OCI-LY7 (cell line): ENCODE measurements around the gene CXCL11. TPM values are rescaled to one million over a fixed set of nuclear protein-coding genes. Genes with fewer than 3 reads are reported as not detected.

Experiments used
- BruUV-seq: library from RNA; stranded (reverse); fragments of 400-500 nt; replicated peaks from 2 replicates; lab custom pipeline; 2021; lab: Mats Ljungman, UMichigan
- CTCF ChIA-PET: fragments of 300-600 bp; sonication (Branson Sonifier 250); formaldehyde crosslinking; loops from one replicate; lab custom pipeline; 2022; ENCODE audit warnings: antibody characterized with exemption; ENCODE audit not compliant: unreplicated experiment; lab: Charles Lee
- POLR2A ChIA-PET: fragments of 300-600 bp; sonication (Branson Sonifier 250); formaldehyde crosslinking; loops from one replicate; lab custom pipeline; 2022; ENCODE audit warnings: antibody characterized with exemption; lab: Charles Lee
- DNase-seq: peaks from one replicate; pipeline ENCODE4 v3.0.0-alpha.2; 2015; ENCODE audit warnings: low spot score
- H2AFZ ChIP-seq: fragments of 200-600 bp; sonication (generic), shearing (Covaris generic); 2 replicates; pipeline ENCODE4 v1.6.1; 2014; ENCODE audit warnings: mild to moderate bottlenecking, antibody characterized with exemption, low read length, moderate library complexity
- H3K27ac ChIP-seq: fragments of 200-600 bp; sonication (generic); 2 replicates; pipeline ENCODE4 v1.5.1; 2014; ENCODE audit warnings: mixed run types, low read depth, mild to moderate bottlenecking, moderate library complexity, low read length, inconsistent platforms; ENCODE audit not compliant: poor library complexity, severe bottlenecking
- H3K36me3 ChIP-seq: fragments of 200-600 bp; sonication (generic); 2 replicates; pipeline ENCODE4 v1.6.1; 2014; ENCODE audit warnings: mild to moderate bottlenecking, antibody characterized with exemption, low read length, moderate library complexity, mixed read lengths; ENCODE audit not compliant: insufficient read depth
- H3K4me1 ChIP-seq: fragments of 200-600 bp; sonication (generic); 2 replicates; pipeline ENCODE4 v1.5.1; 2014; ENCODE audit warnings: mild to moderate bottlenecking, low read length; ENCODE audit not compliant: insufficient read depth, poor library complexity, severe bottlenecking
- H3K4me2 ChIP-seq: fragments of 200-600 bp; sonication (generic); 2 replicates; pipeline ENCODE4 v1.6.1; 2014; ENCODE audit warnings: mild to moderate bottlenecking, low read length
- H3K4me3 ChIP-seq: fragments of 200-600 bp; sonication (generic); 2 replicates; pipeline ENCODE4 v1.5.1; 2014; ENCODE audit warnings: mild to moderate bottlenecking, low read depth, low read length; ENCODE audit not compliant: poor library complexity, severe bottlenecking
- H3K79me2 ChIP-seq: fragments of 200-600 bp; sonication (generic); 2 replicates; pipeline ENCODE4 v1.6.1; 2016; ENCODE audit warnings: low read depth, mild to moderate bottlenecking, low read length, moderate library complexity, mixed read lengths; ENCODE audit not compliant: insufficient read depth
- H3K9me2 ChIP-seq: fragments of 200-600 bp; sonication (generic); 2 replicates; pipeline ENCODE4 v1.6.1; 2016; ENCODE audit warnings: mild to moderate bottlenecking, low read length, mixed read lengths; ENCODE audit not compliant: insufficient read depth
- H3K9me3 ChIP-seq: fragments of 200-600 bp; sonication (generic); 2 replicates; pipeline ENCODE4 v1.6.1; 2014; ENCODE audit warnings: mild to moderate bottlenecking, mixed run types, low read length, mixed read lengths
- H4K20me1 ChIP-seq: fragments of 200-600 bp; sonication (generic); 2 replicates; pipeline ENCODE4 v1.6.1; 2014; ENCODE audit warnings: mild to moderate bottlenecking, antibody characterized with exemption, low read length, moderate library complexity, mixed read lengths; ENCODE audit not compliant: insufficient read depth
- CTCF ChIP-seq: fragments of 200-600 bp; sonication (generic); conservative IDR thresholded peaks from 2 replicates; pipeline ENCODE4 v1.5.1; 2014; ENCODE audit warnings: mild to moderate bottlenecking, antibody characterized with exemption, low read length, moderate library complexity, mixed read lengths
- EZH2phosphoT487 ChIP-seq: fragments of 200-600 bp; sonication (generic); IDR thresholded peaks from 2 replicates; pipeline ENCODE4 v1.6.1; 2018; ENCODE audit warnings: low read depth, borderline replicate concordance, mild to moderate bottlenecking, mixed run types, antibody characterized with exemption, low read length, moderate library complexity, mixed read lengths
- intact Hi-C: fragments of 100-400 bp; cut with micrococcal nuclease; formaldehyde crosslinking; loops from one replicate; pipeline ENCODE4 v1.10.0; 2022; ENCODE audit not compliant: unreplicated experiment
- total RNA-seq, 2 experiments: library from RNA; depleted of rRNA in 1 of 2; stranded (reverse); fragments of >200 nt in 1 of 2; shearing (Covaris generic) in 1 of 2; gene quantifications; 2 replicates each; pipeline ENCODE4 v1.2.3, GENCODE V29; 2014 to 2022

CXCL11 gene
- total RNA-seq, 2 experiments from 2014 or later = 0.40 TPM; not detected in 1

DNA sequence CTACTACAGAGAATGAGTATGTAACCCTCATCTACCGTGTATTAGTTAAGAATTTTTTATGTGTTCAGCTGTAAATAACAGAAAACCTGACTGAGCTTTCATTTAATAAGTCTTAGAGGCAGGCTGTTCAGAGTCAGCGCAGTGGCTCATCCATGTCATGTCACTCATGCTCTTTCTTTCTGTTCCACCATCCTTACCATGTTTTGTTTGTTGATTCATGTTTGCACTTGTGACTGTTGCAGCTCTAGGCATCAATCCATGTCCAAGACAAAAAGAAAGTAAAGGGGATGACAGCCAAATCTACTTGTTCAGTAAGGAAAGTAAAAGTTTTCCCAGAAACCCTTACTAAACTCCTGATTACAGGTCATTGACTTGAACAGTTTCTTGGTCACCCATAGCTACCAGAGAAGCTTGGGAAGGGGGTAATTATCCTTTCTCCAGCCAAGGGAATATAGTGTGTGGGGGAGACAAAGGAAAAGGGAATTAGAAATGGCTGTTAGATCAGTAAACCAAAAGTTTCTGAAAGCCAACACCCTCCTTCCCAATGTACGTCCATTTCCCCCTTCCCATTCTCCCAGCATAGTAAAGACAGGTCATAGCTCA, 47.6 kb upstream of the CXCL11 start:
- ChIA-PET CTCF (no interaction called here), POLR2A (interaction anchor here (0.6 to 1.0 kb wide), 4 partner anchors 9 to 469 kb away, joined by 3 to 4 read pairs (median 3); no protein-coding TSS in a partner anchor)
- Histone ChIP-seq H3K4me1 (no peaks in the 10 kb centered on the region), H3K9me3 (no peaks in the 10 kb centered on the region), H3K36me3 (no peaks in the 10 kb centered on the region), H3K4me2 (no peak overlapping the region), H2AFZ (no peak overlapping the region), H3K4me3 (no peak overlapping the region), H3K79me2 (no peaks in the 10 kb centered on the region), H3K27ac (no peak overlapping the region), H4K20me1 (no peaks in the 10 kb centered on the region), H3K9me2 (no peaks in the 10 kb centered on the region)
- no TSS peak for BruUV-seq
- no peak for TF ChIP-seq EZH2phosphoT487
- DNase-seq = no peak
- intact Hi-C loops = no loop called here

- BruUV-seq = no TSS peak
These were observed 42.3 kb upstream of the CXCL11 start for GRCh38 chr4:76078033-76078613.

GRCh38 chr4:76074993-76075600, 39.2 kb upstream of the CXCL11 start:
- no peak for TF ChIP-seq CTCF
- TF ChIP-seq EZH2phosphoT487 = no peak

More at GRCh38 chr4:76078033-76078613, 42.3 kb upstream of the CXCL11 start:
- no peak overlapping the region for H3K4me2 ChIP-seq
- H3K4me3 ChIP-seq = no peak overlapping the region
- H4K20me1 ChIP-seq = no peaks in the 10 kb centered on the region
- H3K9me3 ChIP-seq = no peaks in the 10 kb centered on the region
- POLR2A ChIA-PET = no interaction called here
- H3K36me3 ChIP-seq = no peaks in the 10 kb centered on the region
- intact Hi-C loops = no loop called here
- H3K9me2 ChIP-seq = no peaks in the 10 kb centered on the region
- CTCF ChIA-PET = no interaction called here
- TF ChIP-seq EZH2phosphoT487 = no peak
- TF ChIP-seq CTCF = no peak
- no peaks in the 10 kb centered on the region for H3K79me2 ChIP-seq
- DNase-seq = no peak
- no peak overlapping the region for H3K27ac ChIP-seq
- H3K4me1 ChIP-seq = no peaks in the 10 kb centered on the region
- H2AFZ ChIP-seq = no peak overlapping the region

More at GRCh38 chr4:76074993-76075600, 39.2 kb upstream of the CXCL11 start:
- no peak for DNase-seq
- BruUV-seq = no TSS peak
- intact Hi-C loops = no loop called here
- Histone ChIP-seq H2AFZ (no peak overlapping the region), H3K9me2 (no peaks in the 10 kb centered on the region), H3K79me2 (no peaks in the 10 kb centered on the region), H3K36me3 (no peaks in the 10 kb centered on the region), H3K4me2 (no peak overlapping the region), H3K4me1 (no peaks in the 10 kb centered on the region), H4K20me1 (no peaks in the 10 kb centered on the region), H3K27ac (no peak overlapping the region), H3K9me3 (no peaks in the 10 kb centered on the region), H3K4me3 (no peak overlapping the region)
- ChIA-PET POLR2A (interaction anchor here (0.6 kb wide), 1 partner anchor 461 kb away, joined by 3 read pairs; no protein-coding TSS in a partner anchor), CTCF (no interaction called here)
